Endothelial cell of umbilical vein (primary cell): ENCODE data around the gene ZFX. TPM values are rescaled to one million over a fixed set of nuclear protein-coding genes. Genes with fewer than 3 reads are reported as not detected.

ENCODE experiments used
- BruUV-seq: library from RNA; stranded (reverse); fragments of 400-500 nt; replicated peaks from 2 replicates; lab custom pipeline; 2021; lab: Mats Ljungman, UMichigan
- CTCF ChIA-PET: fragments of 300-600, 350-600 bp; sonication (Branson Sonifier 250); formaldehyde crosslinking; loops from one replicate; lab custom pipeline; 2021; ENCODE audit warnings: antibody characterized with exemption, inconsistent platforms; lab: Charles Lee
- POLR2A ChIA-PET: fragments of 300-600, 350-600 bp; sonication (Branson Sonifier 250); formaldehyde crosslinking; loops from one replicate; lab custom pipeline; 2021; ENCODE audit warnings: antibody characterized with exemption, inconsistent platforms; lab: Charles Lee
- DNase-seq: peaks from one replicate; pipeline ENCODE4 v3.0.0-alpha.2; 2011; ENCODE audit warnings: low read depth, low spot score
- FAIRE-seq: peaks from 2 replicates; lab custom pipeline; 2011; peaks lifted over from hg19 to GRCh38; lab: Jason Lieb, UNC
- H2AFZ ChIP-seq: 2 replicates; pipeline ENCODE4 v1.6.0; 2012; ENCODE audit warnings: low read depth, low read length, control low read depth, inconsistent platforms
- H3K27ac ChIP-seq: 2 replicates; pipeline ENCODE4 v1.5.1; 2011; ENCODE audit warnings: low read depth, mild to moderate bottlenecking, control low read depth, low read length, moderate library complexity; ENCODE audit not compliant: insufficient read depth
- H3K27me3 ChIP-seq, 2 experiments: 2 replicates each; pipeline versions ENCODE4 v1.6.0 to v1.6.1; 2011; ENCODE audit warnings: low read length in 2 of 2, mixed read lengths in 1 of 2; ENCODE audit not compliant: control insufficient read depth in 2 of 2, insufficient read depth in 2 of 2
- H3K36me3 ChIP-seq, 2 experiments: 2 replicates in 1 of 2; 3 replicates in 1 of 2; pipeline ENCODE4 v1.5.1; 2011; ENCODE audit warnings: low read length in 2 of 2, mild to moderate bottlenecking in 1 of 2, moderate library complexity in 1 of 2; ENCODE audit not compliant: control insufficient read depth in 2 of 2, insufficient read depth in 2 of 2; ENCODE audit errors: extremely low read depth in 1 of 2
- H3K4me1 ChIP-seq: 3 replicates; pipeline ENCODE4 v1.5.1; 2011; ENCODE audit warnings: mild to moderate bottlenecking, low read length; ENCODE audit not compliant: control insufficient read depth, insufficient read depth; ENCODE audit errors: extremely low read depth
- H3K4me2 ChIP-seq: 2 replicates; pipeline ENCODE4 v1.6.1; 2011; ENCODE audit warnings: low read length, control low read depth, mixed read lengths; ENCODE audit not compliant: insufficient read depth
- H3K4me3 ChIP-seq, 3 experiments: fragments of 200-600 bp in 1 of 3; sonication (generic), shearing (Covaris generic) in 1 of 3; replicated peaks in 1 of 3; 2 replicates each; pipeline ENCODE4 v1.5.1; 2011 to 2016; ENCODE audit warnings: control low read depth in 3 of 3, low read length in 3 of 3, mild to moderate bottlenecking in 2 of 3, inconsistent platforms in 1 of 3, low read depth in 1 of 3, moderate library complexity in 1 of 3; ENCODE audit not compliant: insufficient read depth in 1 of 3
- H3K79me2 ChIP-seq: 2 replicates; pipeline ENCODE4 v1.6.0; 2012; ENCODE audit warnings: low read length, inconsistent platforms; ENCODE audit not compliant: control insufficient read depth, insufficient read depth
- H3K9ac ChIP-seq: replicated peaks from 2 replicates; pipeline ENCODE3; 2011; ENCODE audit warnings: low read length, control low read depth; ENCODE audit not compliant: insufficient read depth; ENCODE audit errors: extremely low read depth
- H3K9me1 ChIP-seq: replicated peaks from 3 replicates; pipeline ENCODE4 v1.6.0; 2011; ENCODE audit warnings: mild to moderate bottlenecking, low read length; ENCODE audit not compliant: control insufficient read depth, insufficient read depth; ENCODE audit errors: extremely low read depth
- H3K9me3 ChIP-seq: replicated peaks from 2 replicates; pipeline ENCODE4 v1.5.1; 2012; ENCODE audit warnings: low read length, inconsistent platforms; ENCODE audit not compliant: control insufficient read depth, insufficient read depth
- H4K20me1 ChIP-seq: replicated peaks from 2 replicates; pipeline ENCODE3; 2011; ENCODE audit warnings: mild to moderate bottlenecking, low read length; ENCODE audit not compliant: control insufficient read depth, insufficient read depth; ENCODE audit errors: extremely low read depth
- CTCF ChIP-seq, 2 donors: IDR thresholded peaks; 1 replicate in 1 of 2; 2 replicates in 1 of 2; pipeline ENCODE4 v1.5.1; 2011; ENCODE audit warnings: low read length in 2 of 2, mild to moderate bottlenecking in 2 of 2, moderate library complexity in 2 of 2, control low read depth in 1 of 2, inconsistent platforms in 1 of 2, low read depth in 1 of 2; ENCODE audit not compliant: insufficient read depth in 1 of 2; ENCODE audit errors: extremely low read depth in 1 of 2
- EZH2 ChIP-seq: IDR thresholded peaks from 2 replicates; pipeline ENCODE4 v1.6.1; 2012; ENCODE audit warnings: borderline replicate concordance, low read depth, mild to moderate bottlenecking, moderate library complexity, low read length, inconsistent platforms; ENCODE audit not compliant: severe bottlenecking
- FOS ChIP-seq: IDR thresholded peaks from 2 replicates; pipeline ENCODE4 v1.6.1; 2011; ENCODE audit warnings: mild to moderate bottlenecking, low read length, moderate library complexity, borderline replicate concordance; ENCODE audit not compliant: insufficient read depth
- GATA2 ChIP-seq: IDR thresholded peaks from 2 replicates; pipeline ENCODE4 v1.7.0; 2011; ENCODE audit warnings: low read depth, mild to moderate bottlenecking, moderate library complexity, mixed read lengths, low read length; ENCODE audit not compliant: insufficient read length, insufficient read depth
- JUN ChIP-seq: IDR thresholded peaks from 2 replicates; pipeline ENCODE4 v1.6.1; 2011; ENCODE audit warnings: borderline replicate concordance, low read depth; ENCODE audit not compliant: insufficient read length, insufficient read depth
- MAX ChIP-seq: IDR thresholded peaks from 2 replicates; pipeline ENCODE4 v1.6.1; 2011; ENCODE audit not compliant: insufficient read depth, insufficient read length
- MYC ChIP-seq: IDR thresholded peaks from one replicate; pipeline ENCODE4 v1.6.1; 2011; ENCODE audit warnings: mild to moderate bottlenecking, low read depth, low read length
- POLR2A ChIP-seq: IDR thresholded peaks from 2 replicates; pipeline ENCODE4 v1.6.1; 2012; ENCODE audit warnings: low read depth, mild to moderate bottlenecking, control low read depth, low read length
- POLR2AphosphoS5 ChIP-seq: IDR thresholded peaks from 2 replicates; pipeline ENCODE4 v1.6.1; 2012; ENCODE audit warnings: low read depth, mild to moderate bottlenecking, control low read depth, low read length, moderate library complexity; ENCODE audit not compliant: insufficient read depth
- dilution Hi-C: fragments of 300-500 bp; cut with MboI; formaldehyde crosslinking; loops from one replicate; pipeline ENCODE4 v1.15.0; 2019; ENCODE audit warnings: low sequenced_read_pairs; ENCODE audit not compliant: extremely low pct_ligation_motif_present
- intact Hi-C: fragments of 100-400 bp; cut with micrococcal nuclease; formaldehyde crosslinking; loops from one replicate; pipeline ENCODE4 v1.10.0; 2022
- polyA plus RNA-seq, 4 experiments: library from polyadenylated mRNA; depleted of rRNA in 3 of 4; stranded (reverse) in 3 of 4; unstranded in 1 of 4; fragments of >200 nt; gene quantifications; 2 replicates each; pipeline versions ENCODE4 v1.2.1 to v1.2.3, GENCODE V29; 2011 to 2012; ENCODE audit warnings: missing spikeins in 1 of 4
- total RNA-seq: library from RNA; stranded (reverse); gene quantifications from 2 replicates; pipeline ENCODE4 v1.2.3, GENCODE V29; 2021

Gene ZFX
- total and polyA plus RNA-seq, 2 donors (not counting 3 experiments of a cell fraction or from before 2014, with no cell fraction given): 11.4 to 34.1 TPM

DNA sequence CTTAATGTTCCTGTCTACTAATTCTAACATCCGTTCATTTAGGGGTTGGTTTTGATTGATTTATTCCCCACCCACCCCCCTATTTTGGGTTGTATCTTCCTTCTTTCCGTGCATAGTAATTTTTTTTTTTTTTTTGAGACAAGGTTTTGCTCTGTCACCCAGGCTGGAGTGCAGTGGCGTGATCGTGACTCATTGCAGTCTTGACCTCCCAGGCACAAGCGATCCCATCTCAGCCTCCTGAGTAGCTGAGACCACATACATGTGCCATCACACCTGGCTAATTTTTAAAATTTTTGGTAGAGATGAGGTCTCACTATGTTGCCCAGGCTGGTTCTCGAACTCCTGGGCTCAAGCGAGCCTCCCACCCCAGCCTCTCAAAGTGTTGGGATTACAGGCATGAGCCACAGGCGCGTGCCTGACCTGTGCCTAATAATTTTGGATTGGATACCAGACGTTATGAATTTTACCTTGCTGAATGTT lies 79.9 kb downstream of the ZFX start:
- Histone ChIP-seq H3K9me1 (no peaks in the 10 kb centered on the region), H2AFZ (no peak overlapping the region), H3K9ac (no peak overlapping the region), H3K27me3 (no peaks in the 10 kb centered on the region), H3K4me1 (no peaks in the 10 kb centered on the region), H3K79me2 (no peaks in the 10 kb centered on the region), H3K4me3 (no peak overlapping the region), H3K36me3 (no peaks in the 10 kb centered on the region), H4K20me1 (no peaks in the 10 kb centered on the region), H3K9me3 (no peaks in the 10 kb centered on the region), H3K4me2 (no peak overlapping the region), H3K27ac (no peak overlapping the region)
- dilution Hi-C loops (no loop called here), intact Hi-C loops (no loop called here)
- ChIA-PET CTCF (no interaction called here), POLR2A (no interaction called here)
- TF ChIP-seq MYC (no peak), FOS (no peak), POLR2A (no peak), GATA2 (no peak), MAX (no peak), POLR2AphosphoS5 (no peak), CTCF (IDR thresholded peaks at IDR 0.05; ENCODE audit: extremely low read depth in 1 of 2, insufficient read depth in 1 of 2, low read depth in 1 of 2, low read length in 2 of 2) (no peak), JUN (no peak), EZH2 (no peak)
- no TSS peak for BruUV-seq
- FAIRE-seq: no peak
- no peak for DNase-seq
